RCC 7860 (cell line): Measurements from ENCODE around the gene ARHGAP24.
"Not testable (repeated sequence)": the region's sequence is repeated elsewhere in the genome, so short reads cannot be mapped to it uniquely, and the experiment has no call there.

Experiments
- DNase-seq: peaks from one replicate; pipeline ENCODE4 v3.0.0-alpha.2; 2015; ENCODE audit warnings: low spot score
- FAIRE-seq: peaks from 2 replicates; lab custom pipeline; 2012; peaks lifted over from hg19 to GRCh38; lab: Jason Lieb, UNC

Gene ARHGAP24

GRCh38 chr4:85642356-85643100 lies 167.6 kb downstream of the ARHGAP24 start:
- no peak for DNase-seq
- no peak for FAIRE-seq

- DNase-seq = no peak
- no peak for FAIRE-seq
These were observed 169.1 kb downstream of the ARHGAP24 start for GRCh38 chr4:85644061-85644460.

GRCh38 chr4:85650908-85651307 lies 176.0 kb downstream of the ARHGAP24 start:
- no peak for FAIRE-seq
- DNase-seq = no peak

GRCh38 chr4:85656759-85657505 lies 182.0 kb downstream of the ARHGAP24 start:
- DNase-seq (no peak), FAIRE-seq (no peak)

DNA sequence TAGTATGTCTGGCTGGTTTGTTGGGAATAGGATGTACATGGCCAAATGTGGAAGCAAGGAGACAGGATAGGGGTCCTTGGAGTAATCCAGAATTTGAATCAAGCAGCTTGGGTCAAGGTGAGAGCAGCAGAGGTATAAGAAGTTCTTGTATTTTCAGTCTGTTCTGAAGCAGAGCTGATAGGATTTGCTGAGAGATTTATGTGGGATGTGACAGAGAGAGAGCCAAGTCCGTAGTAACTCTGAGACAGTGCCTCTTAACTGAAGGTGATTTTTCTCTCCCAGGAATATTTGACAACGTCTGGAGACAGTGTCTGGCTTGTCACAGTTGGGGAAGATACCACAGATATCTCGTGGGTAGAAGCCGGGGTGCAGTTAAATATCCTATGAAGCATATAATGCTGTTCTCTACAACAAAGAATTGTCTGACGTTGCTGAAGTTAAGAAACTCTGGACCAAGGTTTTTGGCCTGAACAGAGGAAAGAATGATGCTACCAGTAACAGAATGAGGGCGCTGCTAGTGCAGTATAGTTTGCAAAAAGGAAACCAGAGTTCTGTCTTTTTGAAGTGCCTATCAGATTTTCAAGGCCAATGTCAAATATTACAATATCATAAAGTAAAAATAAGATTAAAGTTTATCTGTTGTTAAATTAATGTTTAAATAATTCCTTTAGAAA lies 184.0 kb downstream of the ARHGAP24 start:
- no peak for DNase-seq
- FAIRE-seq = no peak

GRCh38 chr4:85659610-85660218 lies 184.8 kb downstream of the ARHGAP24 start:
- FAIRE-seq (no peak), DNase-seq (no peak)

DNA sequence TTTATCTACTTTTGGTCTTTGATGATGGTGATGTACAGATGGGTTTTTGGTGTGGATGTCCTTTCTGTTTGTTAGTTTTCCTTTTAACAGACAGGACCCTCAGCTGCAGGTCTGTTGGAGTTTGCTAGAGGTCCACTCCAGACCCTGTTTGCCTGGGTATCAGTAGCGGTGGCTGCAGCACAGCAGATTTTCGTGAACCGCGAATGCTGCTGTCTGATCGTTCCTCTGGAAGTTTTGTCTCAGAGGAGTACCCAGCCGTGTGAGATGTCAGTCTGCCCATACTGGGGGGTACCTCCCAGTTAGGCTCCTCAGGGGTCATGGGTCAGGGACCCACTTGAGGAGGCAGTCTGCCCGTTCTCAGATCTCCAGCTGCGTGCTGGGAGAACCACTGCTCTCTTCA lies 191.7 kb downstream of the ARHGAP24 start:
- not testable (repeated sequence) for DNase-seq, FAIRE-seq

- DNase-seq (no peak), FAIRE-seq (no peak)
These were observed 194.3 kb downstream of the ARHGAP24 start for GRCh38 chr4:85669204-85669603.

DNA sequence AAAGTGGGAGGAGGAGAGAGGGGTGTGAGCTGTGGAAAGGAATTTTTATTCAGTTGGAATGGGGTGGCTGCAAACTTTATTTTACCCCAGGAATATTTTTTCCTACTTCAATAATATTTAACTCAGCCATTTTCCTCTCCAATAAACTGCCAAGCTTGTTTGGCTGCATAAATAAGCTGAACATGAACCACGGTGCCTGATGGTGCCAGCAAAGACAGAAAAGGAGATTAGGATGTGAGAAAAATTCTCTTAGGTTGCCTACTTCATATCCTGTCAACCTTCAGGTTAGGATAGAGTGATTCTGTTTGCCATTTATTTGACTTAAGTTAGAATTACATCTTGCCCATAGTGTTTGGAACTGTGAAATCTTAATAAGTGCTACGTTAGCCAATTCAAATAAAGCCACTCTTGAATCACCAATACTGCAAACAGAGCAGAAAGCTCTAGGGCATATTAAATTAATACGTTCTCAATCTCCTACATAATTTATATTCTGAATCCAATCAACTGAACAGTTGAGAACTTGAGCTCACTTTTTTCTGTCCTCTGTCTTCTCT lies 195.1 kb downstream of the ARHGAP24 start:
- DNase-seq = no peak
- no peak for FAIRE-seq

DNA sequence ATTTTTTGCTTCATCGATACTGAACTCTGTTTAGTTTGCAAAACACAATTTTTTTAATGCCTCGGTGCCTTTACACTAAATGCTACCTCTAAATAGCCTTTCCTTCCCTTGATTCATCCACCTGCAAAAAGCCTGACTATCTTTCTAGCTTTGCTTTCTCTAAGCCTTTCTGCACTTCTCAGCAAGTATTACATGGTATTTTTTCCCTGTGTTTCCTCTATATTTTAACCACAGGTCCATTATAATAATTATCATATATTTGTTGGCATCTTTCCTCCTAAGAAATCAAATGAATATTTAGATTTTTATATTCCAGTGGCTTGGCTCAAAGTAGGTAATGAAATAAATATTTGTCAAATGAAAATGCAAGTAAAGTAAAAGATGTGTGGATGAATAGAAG lies 196.2 kb downstream of the ARHGAP24 start:
- FAIRE-seq = no peak
- no peak for DNase-seq

DNA sequence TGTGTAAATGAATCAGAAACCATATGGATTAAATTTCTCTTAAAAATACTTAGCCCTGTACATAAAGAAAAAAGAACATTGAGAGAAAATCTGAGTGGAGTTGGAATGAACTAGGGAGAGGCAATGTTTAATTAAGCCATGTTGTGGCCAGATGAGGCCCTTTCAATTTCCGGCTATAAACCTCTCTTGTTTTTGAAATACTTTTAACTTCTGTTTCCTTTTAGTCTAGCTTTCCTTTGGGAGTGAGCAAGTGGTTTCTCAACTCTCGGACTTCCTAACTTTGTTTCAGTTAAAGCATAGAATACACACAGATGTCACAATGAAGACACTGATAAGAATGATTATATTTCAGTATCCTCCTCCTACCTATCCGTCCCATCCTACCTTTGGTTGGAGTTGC lies 197.2 kb downstream of the ARHGAP24 start:
- FAIRE-seq = no peak

DNA sequence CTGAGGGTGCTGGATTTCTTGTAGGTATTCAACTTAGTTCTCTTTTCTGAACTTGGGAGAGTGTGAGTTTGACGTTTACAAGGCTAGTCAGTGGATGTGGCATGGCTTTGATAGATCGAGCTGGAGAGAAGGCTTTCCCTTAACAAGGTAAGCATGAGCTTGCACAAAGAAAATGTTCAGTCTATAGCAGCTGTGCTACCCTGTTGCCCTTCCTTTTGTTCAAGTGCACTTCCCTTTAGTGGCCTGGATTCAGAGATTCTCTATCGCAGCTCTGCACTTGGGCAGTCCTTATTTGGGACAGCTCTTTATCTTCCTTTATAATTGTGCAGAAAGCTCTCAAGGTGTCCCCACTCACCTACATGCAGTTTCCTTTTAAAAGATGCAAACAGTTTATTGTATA lies 198.0 kb downstream of the ARHGAP24 start:
- no peak for DNase-seq
- no peak for FAIRE-seq

More for the DNA sequence above, 197.2 kb downstream of the ARHGAP24 start:
- DNase-seq = no peak

DNA sequence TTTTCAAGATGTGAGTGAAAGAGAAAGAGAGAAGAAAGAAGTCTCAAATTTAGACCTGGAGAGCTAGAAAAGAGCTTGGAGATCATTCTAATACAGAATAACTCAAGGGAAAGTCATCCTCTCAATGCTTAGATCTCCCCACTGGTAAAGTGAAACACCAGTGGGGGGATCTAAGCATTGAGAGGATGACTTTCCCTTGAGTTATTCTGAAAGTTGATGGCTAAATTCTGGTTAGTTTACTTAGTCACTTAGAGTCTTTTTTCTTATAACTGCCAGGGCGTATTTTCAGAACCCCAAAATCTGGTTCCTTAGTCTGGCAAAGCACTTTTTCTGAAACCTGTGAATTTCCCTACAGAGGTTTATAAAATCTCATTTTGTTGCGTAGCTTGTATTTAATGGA lies 198.6 kb downstream of the ARHGAP24 start:
- no peak for FAIRE-seq
- no peak for DNase-seq

- FAIRE-seq = no peak
- DNase-seq = no peak
These were observed 200.4 kb downstream of the ARHGAP24 start for GRCh38 chr4:85675076-85676049.

- FAIRE-seq = no peak
These were observed 201.1 kb downstream of the ARHGAP24 start for GRCh38 chr4:85676050-85676425.

GRCh38 chr4:85676850-85677590 lies 202.1 kb downstream of the ARHGAP24 start:
- no peak for DNase-seq
- FAIRE-seq = no peak

More at GRCh38 chr4:85676050-85676425, 201.1 kb downstream of the ARHGAP24 start:
- no peak for DNase-seq

- FAIRE-seq (no peak), DNase-seq (no peak)
These were observed 206.3 kb downstream of the ARHGAP24 start for GRCh38 chr4:85681221-85681657.

- no peak for FAIRE-seq
- DNase-seq = no peak
These were observed 207.0 kb downstream of the ARHGAP24 start for GRCh38 chr4:85681921-85682320.

DNA sequence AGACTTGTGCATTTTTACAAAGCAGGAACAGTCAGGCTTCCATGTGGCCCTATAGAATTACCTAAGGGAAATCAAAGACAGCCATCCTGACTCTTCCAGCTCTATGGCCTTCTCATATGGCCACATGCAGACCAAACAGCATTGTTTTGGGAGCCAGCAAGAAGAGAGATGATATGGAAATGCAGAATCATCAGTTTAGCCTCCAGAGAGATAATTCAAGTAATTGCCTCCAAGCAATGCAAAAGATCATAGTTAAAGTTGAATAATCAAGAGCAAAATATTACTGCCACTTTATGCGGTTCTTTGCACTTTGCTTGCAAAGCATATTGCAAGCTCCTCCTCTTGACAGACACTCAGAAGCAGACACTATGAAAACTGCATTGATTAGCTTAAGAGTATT lies 207.4 kb downstream of the ARHGAP24 start:
- FAIRE-seq (no peak), DNase-seq (no peak)
